ENCODE data around the gene SERPINA12. TPM values are rescaled to one million over a fixed set of nuclear protein-coding genes. Genes with fewer than 3 reads are reported as not detected.
"Not testable (repeated sequence)": the region's sequence is repeated elsewhere in the genome, so short reads cannot be mapped to it uniquely, and the experiment has no call there.

SERPINA12 gene
- total RNA-seq, 1 donor from 2014 or later, result not detected

DNA sequence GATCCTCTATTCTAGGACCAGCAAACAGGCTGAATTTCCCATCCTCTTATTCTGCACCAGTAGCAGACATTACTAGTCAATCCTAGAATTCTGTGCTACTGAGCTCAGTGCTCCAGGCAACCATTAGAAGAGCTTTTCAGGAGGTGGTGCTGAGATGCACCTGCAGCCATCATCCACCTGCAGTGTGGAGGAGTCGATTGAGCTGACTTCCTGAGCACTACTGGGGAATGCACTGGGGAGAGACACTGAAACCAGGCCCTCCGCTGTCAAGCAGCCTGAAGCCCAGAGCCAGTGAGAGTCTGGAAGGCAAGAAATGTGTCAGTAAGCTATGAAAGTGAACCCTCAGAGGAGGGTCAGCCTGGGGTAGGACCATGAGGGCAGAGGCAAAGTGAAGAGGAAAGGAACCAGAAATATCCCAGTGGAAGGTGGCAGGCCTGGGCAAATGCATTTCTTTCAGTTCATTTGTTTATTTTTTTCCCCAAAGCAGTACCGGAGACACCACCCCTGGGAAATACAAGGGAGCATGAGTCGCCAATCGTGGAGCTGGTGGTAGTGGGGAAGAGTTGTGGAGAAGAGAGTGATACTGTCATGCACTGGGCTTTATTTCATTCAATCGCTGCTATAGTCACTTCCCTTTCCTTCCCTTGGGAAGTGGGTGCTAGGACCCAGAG is 28.9 kb upstream of the SERPINA12 start:
- intact Hi-C loops (cut with micrococcal nuclease), result no loop called here

DNA sequence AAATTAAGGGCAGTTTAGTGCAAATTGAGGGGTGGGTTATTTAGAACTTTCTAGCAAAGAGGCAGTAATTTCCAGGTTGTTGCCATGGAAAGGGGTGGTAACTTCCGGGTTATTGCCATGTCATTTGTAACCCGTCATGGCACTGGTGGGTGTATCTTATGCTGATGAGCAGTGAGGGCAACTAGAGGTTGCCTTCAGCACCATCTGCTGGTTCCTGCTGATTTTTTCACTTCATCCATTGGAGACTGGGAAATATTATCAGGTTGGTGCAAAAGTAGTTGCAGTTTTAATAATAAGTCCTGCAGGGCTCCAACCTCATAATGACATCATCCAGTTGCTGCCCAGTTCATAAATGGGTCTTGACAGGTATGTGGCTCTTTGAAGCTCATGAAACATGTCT is 27.6 kb upstream of the SERPINA12 start:
- intact Hi-C loops (cut with micrococcal nuclease), result no loop called here

DNA sequence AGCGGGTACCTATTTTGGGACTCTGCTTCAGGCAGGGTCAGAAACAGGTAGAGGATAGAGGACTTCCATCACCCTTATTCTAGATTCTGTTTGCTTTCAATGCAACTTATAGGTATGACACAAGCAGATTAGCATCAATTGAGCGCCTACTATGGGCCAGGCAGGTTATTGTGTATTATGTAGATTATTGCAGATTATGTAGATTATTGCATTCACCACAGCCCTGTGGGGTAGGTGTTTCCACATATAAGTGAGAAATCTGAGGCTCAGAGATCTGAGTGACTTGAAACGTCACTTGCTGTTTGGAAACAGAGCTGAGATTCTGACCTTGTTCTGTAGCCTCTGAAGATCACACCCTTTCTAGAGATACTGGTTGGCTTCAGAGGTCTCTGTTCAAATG is 26.2 kb upstream of the SERPINA12 start:
- intact Hi-C loops (cut with micrococcal nuclease), result no loop called here

DNA sequence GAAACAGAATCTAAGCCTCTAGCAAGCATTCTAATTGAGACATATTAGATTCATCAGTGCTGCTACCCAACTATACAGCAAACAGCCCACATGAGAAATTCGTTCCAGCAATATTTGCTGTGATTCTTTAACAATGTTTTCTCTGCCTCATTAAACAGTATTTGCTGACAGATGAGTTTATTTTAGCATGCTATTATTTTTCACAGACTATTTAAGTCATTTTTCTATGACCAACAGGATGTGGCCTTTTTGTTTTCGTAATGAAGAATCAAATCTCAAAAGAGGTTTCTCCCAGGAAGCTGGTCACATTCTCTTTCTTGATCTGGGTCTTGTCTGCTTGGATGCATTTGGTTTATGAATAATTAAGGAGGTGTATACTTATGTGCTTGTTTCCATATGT is 23.2 kb upstream of the SERPINA12 start:
- intact Hi-C loops (cut with micrococcal nuclease), result no loop called here

DNA sequence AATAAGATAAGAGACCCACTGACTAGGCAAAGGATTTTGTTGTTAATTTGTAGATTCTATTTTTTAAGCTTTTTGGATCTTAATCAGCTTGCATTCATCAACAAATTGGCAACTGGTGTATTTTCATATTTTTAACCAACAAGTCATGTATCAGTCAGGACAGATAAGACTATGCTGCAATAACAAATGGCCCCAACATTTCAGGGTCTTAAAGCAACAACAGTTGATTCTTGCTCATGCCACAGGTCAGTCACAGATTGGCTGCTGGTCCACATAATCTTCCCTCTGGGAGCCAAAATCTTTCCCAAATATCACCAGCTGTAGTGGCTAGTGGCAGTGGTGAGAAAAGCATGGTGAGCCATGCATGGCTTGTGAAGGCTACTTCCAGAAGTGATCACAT is 21.9 kb upstream of the SERPINA12 start:
- intact Hi-C loops (cut with micrococcal nuclease), result no loop called here

DNA sequence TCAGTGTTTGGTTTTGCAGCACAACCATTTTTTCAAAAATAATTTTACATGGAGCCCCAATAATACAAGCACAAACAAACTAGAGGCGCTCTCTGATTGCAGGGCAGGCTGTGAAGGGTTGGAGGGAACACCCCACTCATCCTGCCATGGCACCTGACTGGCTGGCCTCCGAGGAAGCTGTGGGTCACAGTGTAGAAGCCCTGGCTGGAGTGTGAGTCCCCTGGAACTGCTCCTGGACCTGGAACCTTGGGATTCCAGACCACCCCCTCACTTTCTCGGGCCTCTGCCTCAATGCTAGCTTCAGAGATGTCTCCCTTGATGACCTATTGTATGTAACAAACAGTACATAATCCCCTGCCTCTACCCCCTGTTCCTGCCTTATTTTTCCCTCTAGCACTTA is 14.8 kb upstream of the SERPINA12 start:
- intact Hi-C loops (cut with micrococcal nuclease), result no loop called here

DNA sequence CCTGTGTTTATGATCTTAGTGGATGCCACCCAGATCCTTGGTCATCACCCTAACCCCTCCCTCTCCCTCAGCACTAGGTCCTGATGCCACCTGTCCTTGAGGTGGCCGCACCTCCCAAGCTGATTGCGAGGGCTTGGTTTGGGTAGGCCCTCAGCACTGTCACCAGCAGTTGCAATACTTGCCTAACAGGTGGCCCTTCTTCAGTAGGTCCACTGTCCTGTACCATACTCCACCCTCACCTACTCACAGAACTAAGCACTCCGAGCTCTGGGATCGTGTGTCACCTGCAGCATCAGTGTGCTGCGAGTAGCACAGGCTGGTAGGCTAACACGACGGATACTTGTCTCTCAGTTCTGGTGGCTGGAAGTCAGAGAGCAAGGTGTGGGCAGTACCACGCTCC is 14.0 kb upstream of the SERPINA12 start:
- intact Hi-C loops (cut with micrococcal nuclease), result no loop called here

DNA sequence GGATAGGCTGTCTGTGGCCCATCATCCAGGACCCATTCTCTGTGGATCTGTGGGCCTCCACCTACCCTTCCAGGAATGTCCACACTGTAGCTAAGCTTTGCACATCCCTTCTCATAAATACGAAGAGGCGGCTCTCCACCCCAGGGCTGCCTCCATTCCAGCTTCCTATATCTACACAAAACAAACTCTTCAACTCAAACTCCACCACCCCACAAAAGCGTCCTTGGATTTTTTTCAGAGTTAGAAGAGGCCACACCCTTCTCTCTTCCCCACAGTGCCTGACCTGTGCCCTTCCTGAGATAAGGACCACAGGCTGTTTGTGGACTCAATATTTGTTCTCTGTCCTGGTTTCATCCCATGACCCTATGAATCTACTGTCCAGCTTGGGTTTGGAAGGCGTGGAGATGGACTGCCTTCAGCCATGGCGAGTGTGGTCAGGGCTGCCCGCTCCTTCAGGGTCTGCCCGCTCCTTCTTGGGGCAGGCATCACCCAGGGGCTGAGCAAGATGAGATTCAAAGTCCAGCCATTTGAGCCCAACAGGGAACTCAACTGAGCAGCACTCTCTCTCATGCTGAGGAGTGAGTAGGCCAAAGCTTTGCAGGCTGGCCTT is 13.0 kb upstream of the SERPINA12 start:
- intact Hi-C loops (cut with micrococcal nuclease), result no loop called here

DNA sequence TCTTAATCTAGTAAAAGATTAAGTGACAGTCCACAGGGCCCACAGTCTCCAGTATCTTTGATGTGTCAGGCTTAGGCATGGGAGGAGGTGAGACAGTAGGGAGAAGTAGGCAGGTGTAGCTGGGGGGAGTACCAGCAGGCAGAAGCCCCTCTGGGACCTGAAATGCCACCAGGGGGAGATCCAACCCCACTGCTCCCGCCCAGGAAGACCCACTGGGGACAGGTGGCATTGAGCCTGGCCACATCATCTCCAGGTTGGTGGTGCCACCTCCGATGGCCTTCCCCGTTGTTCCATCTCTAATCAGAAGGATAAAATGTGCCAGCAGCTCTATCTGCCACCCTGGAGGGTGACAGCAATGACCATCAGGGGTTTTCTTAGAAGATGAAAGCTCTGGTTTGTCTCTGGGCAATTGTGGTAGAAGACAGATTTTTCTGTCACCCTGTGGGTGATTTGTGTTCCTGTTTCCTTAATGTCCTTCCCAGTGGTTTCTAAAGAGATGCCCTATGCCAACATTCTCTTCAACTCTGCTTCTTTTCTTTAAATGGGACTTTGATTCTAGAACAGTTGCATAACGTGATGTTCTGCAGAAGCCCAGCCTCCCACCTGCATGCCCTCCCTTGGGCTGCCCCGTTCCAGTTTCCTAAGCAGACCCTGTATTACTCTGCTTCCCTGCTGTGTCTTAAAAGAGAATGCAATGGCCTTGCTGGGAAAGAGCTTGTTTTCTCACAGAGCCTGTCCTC is 12.3 kb upstream of the SERPINA12 start:
- intact Hi-C loops (cut with micrococcal nuclease), result no loop called here

DNA sequence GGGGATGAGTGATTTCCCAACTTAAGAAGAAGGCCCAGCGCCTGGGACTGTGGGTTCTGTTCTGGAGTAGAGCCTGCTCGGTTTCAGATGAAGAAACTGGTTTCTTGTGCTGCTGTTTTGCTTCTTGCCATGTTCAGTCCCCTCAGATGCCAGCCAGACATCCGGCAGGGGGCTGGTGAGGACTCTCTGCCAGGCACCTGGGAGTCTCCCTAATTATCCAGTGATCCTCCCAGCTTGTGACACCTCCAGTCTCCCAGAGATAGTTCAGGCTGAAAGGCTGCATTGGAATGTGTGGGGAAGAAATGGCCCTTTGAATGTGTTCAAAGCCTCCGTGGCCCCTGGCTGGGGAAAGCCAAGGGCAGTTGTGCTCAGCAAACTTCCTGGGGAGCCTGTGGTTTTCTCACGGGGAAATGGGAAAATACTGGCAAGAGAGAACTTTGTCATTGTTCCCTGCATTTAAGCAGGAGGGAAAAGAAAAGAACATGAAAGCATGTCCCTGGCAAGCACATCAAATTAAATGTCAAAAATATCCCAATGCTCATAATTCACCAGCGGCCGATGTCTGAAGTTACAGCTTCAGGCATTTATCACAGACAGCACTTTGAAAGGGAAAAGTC is 8.5 kb upstream of the SERPINA12 start:
- intact Hi-C loops (cut with micrococcal nuclease), result no loop called here

DNA sequence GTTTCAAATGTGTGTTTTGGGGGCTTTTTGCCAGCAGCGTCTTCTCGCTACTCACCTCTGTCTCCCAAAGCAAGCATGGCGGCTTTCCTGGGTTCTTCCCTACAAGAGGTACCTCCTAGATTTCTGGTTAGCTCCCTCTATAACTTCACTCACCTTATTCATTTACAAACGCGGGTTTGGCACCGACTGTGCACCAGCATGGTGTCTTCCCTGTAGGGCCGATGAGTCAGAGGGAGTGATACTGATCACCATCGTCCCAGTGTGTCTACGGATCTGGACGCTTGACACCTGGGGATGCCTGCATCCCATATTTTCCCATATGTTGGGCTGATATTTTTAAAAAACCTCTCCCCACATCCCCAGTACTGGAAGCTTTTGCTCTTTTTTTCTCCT is 8.0 kb upstream of the SERPINA12 start:
- intact Hi-C loops (cut with micrococcal nuclease), result no loop called here

DNA sequence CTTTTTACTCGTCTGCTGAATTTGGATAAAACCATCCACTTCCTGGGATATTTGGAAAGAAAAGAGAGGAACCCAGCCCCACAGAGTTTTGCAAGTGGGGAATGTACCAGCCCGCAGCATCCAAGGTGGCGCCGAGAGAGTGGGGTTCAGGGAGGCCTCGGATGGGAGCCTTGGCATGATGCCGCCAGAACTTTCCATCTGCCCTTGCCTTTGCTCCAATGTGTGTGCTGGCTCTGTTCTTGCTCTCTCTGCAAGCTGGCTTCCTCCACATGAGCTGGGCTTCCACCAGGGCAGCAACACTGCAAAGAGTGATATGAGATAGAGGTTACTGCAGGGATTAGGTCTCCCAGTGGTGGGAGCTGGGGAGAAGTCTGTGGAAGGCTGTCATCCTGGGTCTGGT is 6.6 kb upstream of the SERPINA12 start:
- intact Hi-C loops (cut with micrococcal nuclease), result no loop called here

DNA sequence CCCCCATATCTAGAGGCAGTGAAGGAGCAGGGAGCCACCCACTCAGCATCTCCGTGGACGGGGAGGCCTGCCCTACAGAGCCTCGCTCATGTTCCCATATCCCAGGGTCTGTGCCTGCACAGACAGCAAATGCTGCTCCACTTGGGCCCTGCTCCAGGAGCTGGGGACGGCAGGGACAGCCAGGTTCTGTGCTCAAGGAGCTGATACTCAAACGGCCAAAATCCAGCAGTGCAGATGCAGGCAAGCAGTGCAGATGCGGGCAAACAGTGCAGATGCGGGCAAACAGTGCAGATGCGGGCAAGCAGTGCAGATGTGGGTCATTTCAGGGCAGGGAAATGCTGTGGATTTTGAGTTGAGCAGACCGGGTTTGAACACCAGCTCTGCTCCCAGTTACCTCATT is 6.2 kb upstream of the SERPINA12 start:
- intact Hi-C loops (cut with micrococcal nuclease), result no loop called here

DNA sequence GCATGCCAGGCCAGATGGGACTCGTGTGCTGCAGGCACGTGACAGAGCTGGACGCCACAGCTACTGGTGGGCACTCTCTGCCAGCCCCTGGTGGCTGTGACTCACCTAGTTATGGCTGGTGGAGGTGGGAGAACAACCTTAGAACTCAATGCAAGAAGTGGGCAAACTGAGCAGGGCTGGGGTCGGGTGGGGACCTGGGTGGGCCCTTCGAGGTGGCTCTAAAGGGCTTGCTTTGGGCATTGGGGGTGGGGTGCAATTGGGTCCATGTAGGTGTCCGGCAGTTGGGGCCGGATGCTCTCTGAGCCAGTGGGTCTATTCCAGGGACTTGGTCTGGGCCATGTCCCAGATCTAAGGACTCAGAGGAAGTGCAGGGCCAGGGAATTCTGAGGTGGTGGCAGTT is 5.1 kb upstream of the SERPINA12 start:
- intact Hi-C loops (cut with micrococcal nuclease), result no loop called here

DNA sequence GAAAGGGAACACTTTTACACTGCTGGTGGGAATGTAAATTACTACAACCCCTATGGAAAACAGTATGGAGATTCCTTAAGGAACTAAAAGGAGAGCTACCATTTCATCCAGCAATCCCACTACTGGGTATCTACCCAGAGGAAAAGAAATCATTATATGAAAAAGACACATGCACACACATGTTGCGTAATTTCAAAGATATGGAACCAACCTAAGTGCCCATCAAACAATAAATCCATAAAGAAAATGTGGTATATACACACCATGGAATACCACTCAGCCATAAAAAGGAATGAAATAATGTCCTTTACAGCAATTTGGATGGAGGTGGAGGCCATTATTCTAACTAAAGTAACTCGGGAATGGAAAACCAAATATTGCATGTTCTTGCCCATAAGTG is 1.2 kb upstream of the SERPINA12 start:
- intact Hi-C loops (cut with micrococcal nuclease), result not testable (repeated sequence)

DNA sequence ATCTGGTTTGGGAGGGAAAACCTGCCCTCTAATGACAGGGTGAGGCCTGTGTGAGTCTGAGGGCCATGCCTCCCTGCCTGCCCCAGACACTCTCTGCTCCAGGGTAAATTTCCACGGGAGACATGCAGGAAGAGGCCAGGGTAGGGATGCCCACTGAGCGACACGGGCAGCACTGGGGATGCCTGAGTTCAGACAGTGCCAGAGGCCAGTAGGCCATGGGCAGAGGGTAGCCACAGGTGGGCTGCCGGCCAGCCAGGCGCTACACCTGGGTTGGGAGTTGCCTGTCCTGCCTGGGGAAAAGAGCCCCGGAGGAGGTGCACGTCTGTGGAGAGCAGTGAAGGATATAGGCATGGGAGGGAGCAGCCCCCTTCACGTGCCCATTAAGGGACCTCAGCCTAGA is 3.6 kb downstream of the SERPINA12 start:
- intact Hi-C loops (cut with micrococcal nuclease), result no loop called here

DNA sequence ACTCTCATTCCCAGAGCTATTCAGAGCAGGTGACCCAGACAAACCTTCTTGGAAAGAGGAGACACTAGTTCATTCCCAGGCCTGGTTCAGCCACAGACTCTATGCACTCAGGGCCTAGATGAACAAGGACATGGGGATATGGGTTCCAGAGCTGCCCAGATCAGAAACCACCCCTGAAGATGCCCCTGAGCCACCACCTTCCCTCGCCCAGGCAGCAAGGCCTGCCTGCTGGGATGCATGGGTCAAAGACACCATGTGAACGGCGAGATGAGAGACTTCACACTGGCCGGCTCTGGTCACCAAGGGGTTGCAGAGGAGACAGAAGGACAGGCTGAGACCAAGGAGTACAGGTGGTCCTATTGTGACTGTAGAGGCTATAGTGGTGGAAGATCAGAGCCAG is 4.1 kb downstream of the SERPINA12 start:
- intact Hi-C loops (cut with micrococcal nuclease), result no loop called here

DNA sequence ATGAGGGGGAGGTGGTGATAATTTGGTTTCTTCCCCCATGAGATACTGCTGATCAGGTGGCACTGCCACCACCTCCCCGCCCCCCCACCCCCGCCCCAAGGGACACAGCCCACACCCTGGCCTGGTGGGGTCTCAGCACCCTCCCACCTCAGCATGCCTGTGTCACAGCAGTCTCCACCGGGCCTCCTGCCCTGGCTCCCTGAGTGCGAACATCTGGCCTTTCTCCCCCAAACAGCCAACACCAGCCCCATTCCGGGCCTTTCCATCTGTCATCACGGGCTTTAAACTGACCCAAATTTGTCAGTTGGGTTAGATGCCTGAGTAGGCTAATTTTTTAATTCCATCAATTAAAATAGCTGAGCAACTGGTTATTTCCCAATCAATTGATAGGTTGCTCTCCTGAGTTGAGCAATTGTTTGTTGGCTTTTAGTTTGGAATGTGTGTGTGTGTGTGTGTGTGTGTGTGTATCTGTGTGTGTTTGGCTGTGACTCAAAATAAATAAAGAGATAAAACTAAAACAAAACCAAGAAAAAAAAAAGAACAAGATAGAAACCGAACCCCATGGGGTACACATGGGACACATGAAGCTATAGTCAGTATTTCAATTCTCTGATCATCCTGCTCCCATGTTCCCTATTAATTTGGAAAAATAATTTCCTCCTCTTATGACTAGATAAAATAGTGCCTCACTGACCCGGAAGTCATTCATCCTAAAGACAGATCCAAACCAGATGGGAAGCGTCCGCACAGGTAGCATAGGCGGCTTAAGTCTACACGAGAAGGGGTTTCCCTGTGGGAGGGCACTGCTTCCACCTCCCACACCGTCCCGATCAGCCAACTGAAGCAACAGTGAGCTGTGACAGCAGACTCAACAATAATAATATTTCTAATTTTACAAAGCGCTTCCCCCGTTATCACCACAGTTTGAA is 7.4 kb downstream of the SERPINA12 start:
- intact Hi-C loops (cut with micrococcal nuclease), result no loop called here

DNA sequence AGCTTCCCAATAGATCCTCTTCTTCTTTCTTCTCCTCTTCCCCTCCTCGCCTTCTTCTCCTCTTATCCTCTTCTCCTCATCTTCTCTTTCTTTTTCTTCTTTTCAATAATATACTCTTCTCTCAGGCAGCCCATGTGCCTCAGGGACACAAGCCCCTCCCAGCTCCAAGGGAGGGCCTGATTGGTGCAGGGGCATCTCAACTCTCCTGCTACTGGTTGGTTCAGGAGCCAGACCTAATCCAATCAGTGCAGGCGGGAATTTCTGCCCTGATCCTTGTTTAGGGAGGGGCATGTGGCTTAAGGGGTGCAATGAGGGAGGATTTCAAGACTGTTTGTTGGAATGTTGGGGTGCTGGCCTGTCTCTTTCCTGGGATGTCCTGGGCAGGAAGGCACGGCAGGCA is 9.0 kb downstream of the SERPINA12 start:
- intact Hi-C loops (cut with micrococcal nuclease), result no loop called here

DNA sequence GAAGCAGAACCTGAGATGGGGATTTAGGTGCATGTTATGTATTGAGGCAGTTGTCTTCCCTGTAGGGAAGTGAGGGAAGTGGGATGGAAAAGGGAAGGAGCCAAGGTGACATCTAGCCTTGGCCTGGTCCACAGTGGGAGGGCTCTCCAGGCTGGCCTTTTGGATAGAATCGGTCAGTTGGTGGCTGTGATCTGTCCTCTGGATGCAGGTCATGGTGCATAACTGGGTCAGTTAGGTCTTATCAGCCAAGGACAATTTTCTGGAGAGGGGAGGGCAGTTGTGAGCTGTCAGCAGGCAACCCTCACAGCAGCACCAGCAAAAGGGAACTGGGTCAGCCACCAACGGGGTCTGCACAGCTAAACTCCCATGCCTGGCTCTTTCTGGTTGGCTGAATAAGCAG is 9.6 kb downstream of the SERPINA12 start:
- intact Hi-C loops (cut with micrococcal nuclease), result no loop called here

DNA sequence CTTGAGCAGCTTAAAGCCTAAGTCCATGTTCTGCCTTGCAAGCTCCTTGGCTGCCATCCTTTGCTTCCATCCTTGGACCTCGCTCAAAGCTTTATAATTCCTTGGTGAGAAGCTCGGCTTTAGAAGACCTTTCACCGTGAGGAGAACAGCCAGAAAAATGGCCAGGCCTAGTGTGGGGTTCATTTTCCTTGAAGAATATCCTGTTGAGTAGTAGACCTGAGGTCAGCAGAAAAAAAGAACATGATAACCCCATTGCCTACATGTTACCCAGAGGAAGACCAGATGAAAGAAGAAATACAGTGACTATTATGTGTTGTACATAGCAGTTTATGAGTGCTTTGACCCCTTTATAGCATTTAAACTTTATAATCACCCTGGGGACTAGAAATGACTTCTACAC is 11.1 kb downstream of the SERPINA12 start:
- intact Hi-C loops (cut with micrococcal nuclease), result no loop called here
